Fibroblast of mammary gland (primary cell): ENCODE data around the gene CTTNBP2NL.

ENCODE experiments used
- DNase-seq: peaks from one replicate; pipeline ENCODE4 v3.0.0-alpha.2; 2010; ENCODE audit warnings: low read depth
- H3K4me3 ChIP-seq: 2 replicates; pipeline ENCODE4 v1.5.1; 2011; ENCODE audit warnings: low read depth, mild to moderate bottlenecking, low read length, moderate library complexity; ENCODE audit not compliant: control insufficient read depth
- CTCF ChIP-seq: conservative IDR thresholded peaks from 2 replicates; pipeline ENCODE4 v1.5.1; 2011; ENCODE audit warnings: low read depth, low read length, inconsistent platforms; ENCODE audit not compliant: control insufficient read depth, insufficient read depth

The CTTNBP2NL gene

GRCh38 chr1:112505878-112506277 lies 109.9 kb downstream of the CTTNBP2NL start:
- no peak overlapping the region for H3K4me3 ChIP-seq
- TF ChIP-seq CTCF: no peak
- no peak for DNase-seq

GRCh38 chr1:112506306-112506705 lies 110.3 kb downstream of the CTTNBP2NL start:
- no peak for TF ChIP-seq CTCF

GRCh38 chr1:112506731-112507130 lies 110.7 kb downstream of the CTTNBP2NL start:
- TF ChIP-seq CTCF: no peak
- no peak overlapping the region for H3K4me3 ChIP-seq
- no peak for DNase-seq

More at GRCh38 chr1:112506306-112506705, 110.3 kb downstream of the CTTNBP2NL start:
- DNase-seq: no peak
- no peak overlapping the region for H3K4me3 ChIP-seq

GRCh38 chr1:112507336-112507735 lies 111.3 kb downstream of the CTTNBP2NL start:
- H3K4me3 ChIP-seq: no peak overlapping the region
- no peak for TF ChIP-seq CTCF
- no peak for DNase-seq

GRCh38 chr1:112507921-112508277 lies 111.9 kb downstream of the CTTNBP2NL start:
- TF ChIP-seq CTCF: no peak
- H3K4me3 ChIP-seq: peak overlapping the region; percentile 51
- no peak for DNase-seq

- peak within 1 kb of the TSS; percentile 51 for H3K4me3 ChIP-seq
- DNase-seq: no peak
- TF ChIP-seq CTCF: no peak
These were observed 112.4 kb downstream of the CTTNBP2NL start, which contains the start of gene WNT2B for GRCh38 chr1:112508278-112509004. Gene WNT2B, plus strand, starts transcription at chr1:112508965. Its CDS starts 298 bp downstream, at chr1:112509263.
